HEK293 (cell line): ENCODE measurements around the gene PPP3CA.

ENCODE experiments used
- CTCF ChIA-PET: fragments of 350-600 bp; formaldehyde crosslinking; extraction: SDS; loops from one replicate; lab custom pipeline; 2021; ENCODE audit warnings: antibody characterized with exemption; lab: Yijun Ruan, JAX
- POLR2A ChIA-PET: fragments of 300-600 bp; formaldehyde crosslinking; extraction: SDS; loops from one replicate; lab custom pipeline; 2020; ENCODE audit warnings: antibody characterized with exemption, inconsistent platforms; lab: Yijun Ruan, JAX
- H3K27ac ChIP-seq: fragments of 200-500 bp; sonication (Bioruptor generic); 2 replicates; pipeline ENCODE4 v1.5.1; 2014; ENCODE audit warnings: low read depth, low read length, control low read depth, inconsistent platforms; ENCODE audit errors: extremely low read depth
- H3K36me3 ChIP-seq, 2 experiments: fragments of 200-500 bp in 1 of 2; sonication (Bioruptor generic) in 1 of 2; 1 replicate in 1 of 2; 2 replicates in 1 of 2; pipeline ENCODE4 v1.5.1; 2014 to 2017; ENCODE audit warnings: inconsistent platforms in 2 of 2, low read length in 2 of 2; ENCODE audit not compliant: control insufficient read depth in 2 of 2, insufficient read depth in 1 of 2
- H3K4me1 ChIP-seq: fragments of 200-500 bp; sonication (Bioruptor generic); 2 replicates; pipeline ENCODE4 v1.5.1; 2014; ENCODE audit warnings: mild to moderate bottlenecking, low read length, inconsistent platforms; ENCODE audit not compliant: control insufficient read depth, insufficient read depth
- H3K4me3 ChIP-seq: 2 replicates; pipeline ENCODE4 v1.5.1; 2011; ENCODE audit warnings: low read depth, mild to moderate bottlenecking, control low read depth, low read length, moderate library complexity
- H3K9me3 ChIP-seq: fragments of 200-500 bp; sonication (Bioruptor generic); 2 replicates; pipeline ENCODE4 v1.5.1; 2014; ENCODE audit warnings: low read depth, low read length, inconsistent platforms; ENCODE audit not compliant: control insufficient read depth, insufficient read depth
- BCL11A ChIP-seq: fragments of 450-650 bp; formaldehyde crosslinking; IDR thresholded peaks from 2 replicates; pipeline ENCODE4 v1.5.1; 2016; ENCODE audit warnings: low read depth, missing biosample characterization, missing genetic modification characterization
- PRDM1 ChIP-seq: fragments of 450-650 bp; formaldehyde crosslinking; IDR thresholded peaks from 2 replicates; pipeline ENCODE4; 2016; ENCODE audit warnings: missing biosample characterization, missing genetic modification characterization
- SETDB1 ChIP-seq: IDR thresholded peaks from one replicate; pipeline ENCODE4 v1.6.1; 2017; ENCODE audit warnings: mild to moderate bottlenecking, low read length, moderate library complexity, mixed read lengths; ENCODE audit not compliant: insufficient read length
- TSHZ1 ChIP-seq: fragments of 450-650 bp; formaldehyde crosslinking; IDR thresholded peaks from 2 replicates; pipeline ENCODE4 v1.5.1; 2016; ENCODE audit warnings: missing biosample characterization, missing genetic modification characterization, borderline replicate concordance
- ZBTB17 ChIP-seq: fragments of 450-650 bp; formaldehyde crosslinking; IDR thresholded peaks from 2 replicates; pipeline ENCODE4 v1.5.1; 2016; ENCODE audit warnings: missing biosample characterization, missing genetic modification characterization
- ZFHX2 ChIP-seq: fragments of 450-650 bp; formaldehyde crosslinking; conservative IDR thresholded peaks from 2 replicates; pipeline ENCODE4 v1.5.1; 2016; ENCODE audit warnings: missing biosample characterization, missing genetic modification characterization
- ZNF133 ChIP-seq: fragments of 450-650 bp; formaldehyde crosslinking; IDR thresholded peaks from 2 replicates; pipeline ENCODE4 v1.5.1; 2016; ENCODE audit warnings: missing biosample characterization, missing genetic modification characterization
- ZNF140 ChIP-seq: fragments of 450-650 bp; formaldehyde crosslinking; IDR thresholded peaks from 2 replicates; pipeline ENCODE4 v1.5.1; 2016; ENCODE audit warnings: missing biosample characterization, missing genetic modification characterization
- ZNF146 ChIP-seq: fragments of 450-650 bp; formaldehyde crosslinking; IDR thresholded peaks from 2 replicates; pipeline ENCODE4 v1.5.1; 2016; ENCODE audit warnings: missing biosample characterization, missing genetic modification characterization
- ZNF280D ChIP-seq: fragments of 450-650 bp; formaldehyde crosslinking; IDR thresholded peaks from 2 replicates; pipeline ENCODE4 v1.5.1; 2016; ENCODE audit warnings: missing biosample characterization, missing genetic modification characterization
- ZNF311 ChIP-seq: fragments of 450-650 bp; formaldehyde crosslinking; IDR thresholded peaks from 2 replicates; pipeline ENCODE4 v1.5.1; 2017; ENCODE audit warnings: missing biosample characterization, missing genetic modification characterization, borderline replicate concordance
- ZNF416 ChIP-seq: fragments of 450-650 bp; formaldehyde crosslinking; IDR thresholded peaks from 2 replicates; pipeline ENCODE4 v1.5.1; 2016; ENCODE audit warnings: missing biosample characterization, missing genetic modification characterization
- ZNF473 ChIP-seq: fragments of 450-650 bp; formaldehyde crosslinking; IDR thresholded peaks from 2 replicates; pipeline ENCODE4 v1.5.1; 2017; ENCODE audit warnings: missing biosample characterization, missing genetic modification characterization
- ZNF510 ChIP-seq: fragments of 450-650 bp; formaldehyde crosslinking; IDR thresholded peaks from 2 replicates; pipeline ENCODE4 v1.5.1; 2018; ENCODE audit warnings: mild to moderate bottlenecking, missing genetic modification characterization, missing biosample characterization; ENCODE audit not compliant: insufficient replicate concordance
- ZNF580 ChIP-seq: fragments of 450-650 bp; formaldehyde crosslinking; IDR thresholded peaks from 2 replicates; pipeline ENCODE4 v1.5.1; 2016; ENCODE audit warnings: missing biosample characterization, missing genetic modification characterization
- ZNF645 ChIP-seq: fragments of 450-650 bp; formaldehyde crosslinking; IDR thresholded peaks from 2 replicates; pipeline ENCODE4; 2016; ENCODE audit warnings: missing biosample characterization, missing genetic modification characterization
- ZNF660 ChIP-seq: fragments of 450-650 bp; IDR thresholded peaks from 2 replicates; pipeline ENCODE4 v1.5.1; 2018; ENCODE audit warnings: missing biosample characterization, mild to moderate bottlenecking, missing genetic modification characterization
- ZNF768 ChIP-seq: fragments of 450-650 bp; formaldehyde crosslinking; IDR thresholded peaks from 2 replicates; pipeline ENCODE4 v1.5.1; 2018; ENCODE audit warnings: missing biosample characterization, mild to moderate bottlenecking, missing genetic modification characterization
- ZSCAN18 ChIP-seq: fragments of 450-650 bp; formaldehyde crosslinking; IDR thresholded peaks from 2 replicates; pipeline ENCODE4 v1.5.1; 2016; ENCODE audit warnings: missing biosample characterization, missing genetic modification characterization
- ZSCAN30 ChIP-seq: fragments of 450-650 bp; IDR thresholded peaks from 2 replicates; pipeline ENCODE4 v1.5.1; 2018; ENCODE audit warnings: missing biosample characterization, mild to moderate bottlenecking, missing genetic modification characterization, moderate library complexity

Gene PPP3CA

GRCh38 chr4:101227715-101228114 lies 119.6 kb downstream of the PPP3CA start:
- no peaks in the 10 kb centered on the region for H3K9me3 ChIP-seq
- H3K27ac ChIP-seq, result no peak overlapping the region
- ChIA-PET CTCF (no interaction called here), POLR2A (no interaction called here)
- H3K4me3 ChIP-seq, result no peak overlapping the region
- TF ChIP-seq ZNF580 (tag by site-specific recombination) (peak; percentile 30; the same call in 1 of the 2 replicates), ZNF146 (tag by site-specific recombination) (peak; percentile 89), BCL11A (no peak), ZNF645 (tag by site-specific recombination) (no peak), SETDB1 (no peak)
- no peaks in the 10 kb centered on the region for H3K4me1 ChIP-seq
- no peaks in the 10 kb centered on the region for H3K36me3 ChIP-seq

- ChIA-PET CTCF (interaction anchor here (0.5 to 0.6 kb wide), 2 partner anchors 112 to 1038 kb away, joined by 3 read pairs; no protein-coding TSS in a partner anchor), POLR2A (no interaction called here)
- Histone ChIP-seq H3K27ac (no peak overlapping the region), H3K4me1 (no peaks in the 10 kb centered on the region), H3K4me3 (no peak overlapping the region), H3K36me3 (no peaks in the 10 kb centered on the region), H3K9me3 (no peaks in the 10 kb centered on the region)
- TF ChIP-seq ZNF473 (tag by site-specific recombination) (no peak), ZNF660 (tag by site-specific recombination) (no peak), PRDM1 (peak; percentile 30; the same call in 1 of the 2 replicates)
These were observed 122.7 kb downstream of the PPP3CA start for GRCh38 chr4:101224358-101225218.

GRCh38 chr4:101222156-101222845 lies 125.0 kb downstream of the PPP3CA start:
- POLR2A ChIA-PET, result no interaction called here
- no peaks in the 10 kb centered on the region for H3K4me1 ChIP-seq
- no peak overlapping the region for H3K27ac ChIP-seq
- TF ChIP-seq ZFHX2 (tag by site-specific recombination) (no peak), ZSCAN18 (tag by site-specific recombination) (no peak), ZSCAN30 (tag by site-specific recombination) (no peak), TSHZ1 (tag by site-specific recombination) (no peak), ZNF140 (tag by site-specific recombination) (no peak), ZNF280D (tag by site-specific recombination) (no peak), ZNF768 (tag by site-specific recombination) (no peak), ZBTB17 (tag by site-specific recombination) (no peak), ZNF133 (tag by site-specific recombination) (no peak), ZNF510 (tag by site-specific recombination) (no peak), ZNF416 (tag by site-specific recombination) (no peak), ZNF311 (tag by site-specific recombination) (no peak)

More at GRCh38 chr4:101222156-101222845, 125.0 kb downstream of the PPP3CA start:
- Histone ChIP-seq H3K36me3 (no peaks in the 10 kb centered on the region), H3K9me3 (no peaks in the 10 kb centered on the region), H3K4me3 (no peak overlapping the region)
- CTCF ChIA-PET, result no interaction called here
